GM21447 (cell line): Measurements from ENCODE around the gene HS3ST6.
A peak's percentile ranks its signal among the peaks of the same experiment; 100 is the strongest.
"Not testable (repeated sequence)": the region's sequence is repeated elsewhere in the genome, so short reads cannot be mapped to it uniquely, and the experiment has no call there.

Source experiments
- ATAC-seq: cut with Tn5 transposase; IDR thresholded peaks from one replicate; pipeline ENCODE4 v1.9.1; 2021; ENCODE audit not compliant: unreplicated experiment

The HS3ST6 gene

GRCh38 chr16:1947369-1947670 is 29.1 kb upstream of the HS3ST6 start:
- no peak for ATAC-seq

GRCh38 chr16:1946495-1947368 is 28.5 kb upstream of the HS3ST6 start:
- ATAC-seq, result no peak

GRCh38 chr16:1945559-1946391 is 27.6 kb upstream of the HS3ST6 start:
- no peak for ATAC-seq

- ATAC-seq, result no peak
These were observed 26.5 kb upstream of the HS3ST6 start for GRCh38 chr16:1944612-1945199.

DNA sequence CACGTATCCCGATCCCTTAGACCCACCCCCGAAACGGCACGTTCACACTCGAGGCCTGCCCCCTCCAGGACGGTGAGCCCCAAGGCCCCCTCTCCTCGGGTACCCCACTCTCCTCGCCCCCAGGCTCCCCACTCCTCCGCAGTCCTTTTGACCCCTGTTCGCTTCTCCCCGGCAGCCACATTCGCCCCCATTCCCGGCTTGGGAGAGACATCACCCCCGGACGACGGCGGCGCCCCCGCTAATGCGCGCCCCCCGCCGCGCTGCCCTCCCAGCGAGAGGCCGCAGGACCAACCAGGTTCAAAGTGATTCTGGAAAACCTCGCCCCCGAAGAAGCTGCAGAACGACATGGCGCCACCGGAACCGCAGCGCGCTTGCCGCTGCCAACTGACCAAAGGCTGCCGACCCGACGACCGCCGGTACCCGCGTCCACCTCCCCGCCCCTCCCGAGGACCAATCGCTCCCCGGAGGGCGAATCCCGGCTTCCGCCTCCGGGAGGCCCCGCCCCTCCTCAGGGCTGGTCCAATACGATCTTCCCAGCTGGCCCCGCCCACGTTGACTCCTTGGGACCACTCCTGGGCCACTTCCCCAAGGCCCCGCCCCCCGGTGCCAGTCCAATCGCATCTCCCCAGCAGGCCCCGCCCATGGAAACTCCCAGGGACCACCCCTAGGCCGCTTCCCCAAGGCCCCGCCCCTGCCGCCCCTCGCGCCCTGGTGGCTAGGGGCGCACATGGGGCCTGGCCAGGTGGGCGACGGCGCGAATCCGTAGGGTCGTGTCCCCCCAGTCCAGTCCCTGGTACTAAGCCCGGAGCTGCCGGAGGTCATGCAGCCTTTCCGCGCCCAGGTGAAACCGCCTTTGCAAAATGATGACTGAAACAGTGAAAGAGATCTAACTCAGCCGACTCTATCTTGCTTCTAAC is 24.9 kb upstream of the HS3ST6 start, which contains the start of gene MSRB1:
MSRB1 (minus strand) TSS at position 390 of the 917 bp plus-strand sequence; CDS start at position 347, 43 bp downstream.
- ATAC-seq, result peak; percentile 86

DNA sequence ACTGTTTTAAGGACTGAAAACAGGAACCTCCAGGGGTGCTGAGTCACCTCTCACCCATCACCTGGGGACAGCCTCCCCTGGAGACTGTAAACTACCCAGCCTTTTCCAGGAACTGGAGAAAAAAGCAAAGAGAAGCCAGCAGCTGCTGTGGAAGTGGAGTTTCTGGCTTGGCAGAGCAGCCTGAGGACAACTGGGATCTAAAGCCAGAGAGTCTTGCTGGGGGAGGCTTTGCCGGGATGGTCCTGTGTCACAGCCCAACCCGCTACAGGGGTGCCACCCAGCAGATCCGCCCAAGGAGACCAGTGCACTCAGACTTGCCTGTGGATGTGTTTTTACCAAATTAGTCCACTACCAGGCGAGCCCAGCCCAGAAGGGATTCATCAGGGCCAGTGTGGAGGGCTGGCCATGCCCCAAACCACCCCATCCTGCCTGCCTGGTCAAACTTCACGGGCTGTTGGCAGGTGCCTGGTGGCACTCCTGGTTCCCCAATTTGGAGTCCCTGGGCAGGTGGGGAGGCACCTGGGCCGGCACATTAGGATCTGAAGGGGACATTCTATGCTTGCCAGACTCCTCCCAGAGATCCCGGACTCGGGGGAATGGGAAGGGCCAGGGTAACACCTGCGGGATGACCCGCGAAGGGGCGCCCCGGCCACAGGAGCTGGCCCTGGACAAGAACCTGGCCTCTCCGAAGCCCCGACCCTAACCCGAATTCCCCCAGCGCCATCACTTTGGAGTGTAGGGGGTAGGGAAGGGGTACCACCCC is 24.0 kb upstream of the HS3ST6 start:
- no peak for ATAC-seq

DNA sequence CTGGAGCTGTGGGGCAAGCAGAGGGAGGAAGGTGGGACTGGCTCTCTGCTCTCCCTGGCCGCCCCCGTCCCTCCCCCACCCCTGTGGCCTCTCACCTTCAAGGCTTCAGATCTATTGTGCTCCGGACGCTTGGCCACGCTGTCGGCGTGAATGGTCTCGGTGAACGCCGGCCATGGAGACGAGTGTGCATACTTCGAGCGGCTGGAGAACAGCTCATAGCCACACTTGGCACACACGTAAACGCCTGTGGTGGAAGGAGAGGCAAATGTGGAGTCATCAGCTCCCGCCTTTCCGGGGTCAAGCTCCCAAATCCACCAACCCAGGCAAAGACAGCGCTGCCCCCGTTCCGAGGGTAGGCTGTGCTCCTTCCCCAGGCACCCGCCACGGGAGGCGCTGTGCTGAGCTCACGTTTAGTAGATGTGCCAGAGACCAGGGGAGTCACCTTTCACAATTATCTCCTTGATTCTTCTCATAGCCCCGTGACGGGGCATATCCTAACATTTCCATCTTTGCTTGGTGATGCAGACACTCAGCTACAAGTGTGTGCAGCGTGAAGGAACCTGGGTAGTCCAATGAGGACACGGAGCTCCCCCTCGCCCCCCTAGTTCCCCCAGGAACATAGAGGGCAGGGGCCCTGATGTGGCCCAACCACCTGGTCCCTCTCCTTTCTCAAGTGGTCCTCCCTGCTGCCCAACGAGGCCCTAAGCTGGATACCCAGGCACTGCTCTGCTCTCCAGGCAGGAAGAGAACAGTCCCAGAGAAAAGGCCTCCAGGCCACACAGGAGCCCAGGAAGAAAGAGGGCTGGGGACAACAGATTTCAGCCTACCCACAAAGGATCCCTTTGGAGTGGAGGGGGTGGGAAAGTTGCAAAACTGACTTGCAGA is 23.2 kb upstream of the HS3ST6 start:
- no peak for ATAC-seq

- no peak for ATAC-seq
These were observed 22.3 kb upstream of the HS3ST6 start for GRCh38 chr16:1940273-1941161.

- ATAC-seq, result not testable (repeated sequence)
These were observed 21.6 kb upstream of the HS3ST6 start for GRCh38 chr16:1939833-1940232.

DNA sequence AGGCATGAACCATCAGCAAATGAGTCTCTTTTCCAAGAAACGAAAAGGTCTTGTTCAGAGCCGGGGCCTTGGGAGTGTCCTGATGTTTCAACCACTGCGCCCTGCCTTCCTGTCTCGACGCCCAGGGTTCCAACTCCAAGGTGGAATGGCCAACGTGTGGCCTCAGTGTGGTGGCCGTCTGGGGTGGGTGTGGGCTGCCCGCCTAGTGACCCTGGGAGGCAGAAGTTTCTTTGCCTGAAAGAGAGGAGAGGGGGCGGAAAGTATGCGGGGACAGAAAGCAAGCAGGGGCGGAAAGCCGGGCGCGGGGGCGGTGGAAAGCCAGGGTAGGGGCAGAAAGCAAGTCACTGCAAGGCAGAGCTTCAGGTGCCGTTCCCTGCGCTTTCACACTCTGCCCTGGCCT is 20.7 kb upstream of the HS3ST6 start:
- no peak for ATAC-seq

DNA sequence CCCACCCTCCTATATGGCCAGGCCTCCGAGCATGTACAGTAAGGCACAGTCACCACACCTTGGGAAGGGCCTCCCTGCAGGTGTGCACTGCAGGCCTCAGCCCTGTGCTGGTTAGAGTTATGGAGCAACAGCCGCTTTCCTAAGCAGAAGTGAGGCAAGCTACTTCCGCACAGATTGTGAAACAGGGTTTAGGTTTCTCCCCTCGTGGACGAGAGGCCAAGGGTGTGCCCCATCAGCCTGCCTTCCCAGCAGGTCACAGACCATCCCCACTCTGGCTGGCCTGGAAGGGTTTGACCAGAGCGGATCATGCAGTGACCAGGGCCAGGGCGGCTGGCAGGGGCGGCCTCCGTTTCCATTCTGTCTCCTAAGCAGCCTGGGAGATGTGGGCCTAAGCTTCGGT is 20.1 kb upstream of the HS3ST6 start:
- no peak for ATAC-seq

GRCh38 chr16:1936945-1937479 is 18.8 kb upstream of the HS3ST6 start:
- no peak for ATAC-seq

DNA sequence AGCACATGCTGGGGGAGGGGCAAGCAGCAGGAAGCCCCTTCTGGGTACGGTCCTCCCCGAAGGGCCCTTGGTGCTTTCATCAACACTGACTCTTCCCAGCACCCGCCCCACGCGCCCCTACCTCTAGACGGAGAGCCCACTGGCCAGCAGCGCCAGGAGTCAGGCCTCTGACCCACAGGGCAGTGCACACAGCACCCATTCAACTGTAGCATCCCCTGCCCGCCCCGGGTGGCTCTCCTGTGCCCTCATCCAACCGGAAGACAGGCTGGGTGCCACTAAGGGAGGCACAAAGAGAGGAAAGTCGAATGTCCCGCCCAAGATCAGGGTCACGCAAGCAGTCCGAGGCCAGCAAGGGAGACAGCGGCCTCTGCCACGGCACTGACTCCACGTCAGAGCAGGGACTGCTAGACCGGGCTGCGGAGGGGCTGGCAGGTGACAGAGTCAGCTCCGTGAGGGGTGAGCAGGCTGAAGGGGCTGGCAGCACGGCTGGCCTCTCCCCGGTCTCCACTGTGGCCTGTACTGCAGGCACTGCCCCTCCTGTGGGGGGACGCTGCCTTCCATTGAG is 15.0 kb upstream of the HS3ST6 start:
- ATAC-seq, result no peak

DNA sequence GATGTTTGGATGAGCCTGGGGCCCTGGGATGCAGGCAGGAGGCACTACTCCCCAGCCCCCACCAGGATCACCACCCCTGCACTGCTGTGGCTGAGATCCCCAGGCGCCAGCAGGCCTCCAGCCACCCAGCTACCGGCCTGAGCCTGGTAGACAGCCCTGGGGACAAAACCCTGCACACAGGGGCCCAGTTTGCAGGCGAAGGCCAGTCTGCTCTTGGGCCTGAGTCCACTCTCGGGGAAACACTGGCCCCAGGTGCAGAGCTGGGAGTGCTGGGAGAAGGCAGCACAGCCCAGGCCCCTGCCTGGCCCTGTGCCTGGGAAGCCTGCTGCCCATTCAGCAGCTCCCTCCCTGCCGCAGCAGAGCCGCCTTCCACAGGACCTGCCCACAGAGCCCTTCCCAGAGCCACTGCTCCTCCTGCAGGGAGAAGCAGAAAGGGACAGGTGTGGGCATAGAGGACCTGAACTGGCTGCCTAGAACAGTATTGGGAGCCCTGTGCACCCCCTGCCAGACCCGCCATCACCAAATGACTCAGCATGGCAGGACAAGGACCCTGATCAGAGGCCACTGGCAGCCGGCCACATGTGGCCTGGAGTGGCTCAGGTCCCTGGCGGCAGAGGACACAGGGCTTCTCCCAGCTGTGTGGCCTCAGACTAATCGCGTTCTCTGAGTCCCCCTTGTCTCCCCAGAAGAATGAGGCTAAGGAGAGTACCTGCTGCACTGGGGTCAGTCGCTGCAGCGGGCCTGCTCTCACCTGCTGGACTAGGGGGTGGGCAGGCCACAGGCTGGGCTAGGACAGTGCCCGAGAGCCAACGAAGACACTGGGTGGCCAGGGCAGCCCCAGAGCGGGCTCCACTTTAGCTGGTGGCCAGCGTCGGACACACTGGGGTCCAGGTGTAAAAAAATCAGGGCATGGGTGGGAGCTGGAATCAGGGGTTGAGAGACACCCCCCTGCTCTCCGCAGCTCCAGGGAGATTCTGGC is 14.1 kb upstream of the HS3ST6 start:
- ATAC-seq, result no peak

DNA sequence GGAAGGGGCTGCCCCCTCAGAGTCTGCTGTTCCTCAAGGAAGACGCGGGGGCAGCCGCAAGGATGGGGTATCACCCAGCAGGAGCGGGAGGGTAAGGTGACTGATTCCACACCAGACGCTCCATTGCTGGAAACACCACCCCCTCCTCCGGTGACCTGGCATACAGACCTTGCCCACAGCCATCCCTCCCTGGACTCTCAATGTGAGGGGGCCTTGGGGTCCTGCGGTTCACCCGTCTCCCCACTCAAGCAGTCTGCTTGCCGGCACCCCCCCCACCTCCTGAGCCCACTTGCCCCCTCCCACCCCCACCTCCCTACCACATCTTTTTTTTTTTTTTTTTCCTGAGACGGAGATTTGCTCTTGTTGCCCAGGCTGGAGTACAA is 12.1 kb upstream of the HS3ST6 start:
- no peak for ATAC-seq
